ENCODE data around the gene GPR65.

GRCh38 chr14:88049936-88050335, 45.0 kb downstream of the GPR65 start:
- no peak for TF ChIP-seq CTCF (IDR thresholded peaks at IDR 0.05; ENCODE audit: insufficient read depth, low read depth, low read length)
- no peak for TF ChIP-seq EZH2 (IDR thresholded peaks at IDR 0.05; ENCODE audit: insufficient read depth, low read length)
